H1 (cell line): ENCODE data around the gene TMEM253. TPM values are rescaled to one million over a fixed set of nuclear protein-coding genes. Genes with fewer than 3 reads are reported as not detected.

Source experiments
- CHD7 ChIP-seq: fragments of 300-600 bp; sonication (generic); IDR thresholded peaks from 2 replicates; pipeline ENCODE4 v1.7.1; 2012; ENCODE audit warnings: low read length, moderate library complexity, mild to moderate bottlenecking, inconsistent platforms; ENCODE audit not compliant: insufficient replicate concordance
- FOSL1 ChIP-seq: IDR thresholded peaks from 2 replicates; pipeline ENCODE4 v1.6.1; 2011; ENCODE audit warnings: mild to moderate bottlenecking, low read depth, low read length, moderate library complexity; ENCODE audit not compliant: insufficient read depth
- HDAC2 ChIP-seq, 2 experiments: fragments of 300-600 bp in 1 of 2; sonication (generic) in 1 of 2; IDR thresholded peaks; 2 replicates each; pipeline ENCODE4 v1.6.1; 2011 to 2012; ENCODE audit warnings: low read depth in 2 of 2, low read length in 2 of 2, mild to moderate bottlenecking in 2 of 2, moderate library complexity in 2 of 2, borderline replicate concordance in 1 of 2, inconsistent platforms in 1 of 2
- MAX ChIP-seq: IDR thresholded peaks from 2 replicates; pipeline ENCODE4 v1.6.1; 2012; ENCODE audit warnings: inconsistent platforms
- RAD21 ChIP-seq, 2 experiments: IDR thresholded peaks in 1 of 2; conservative IDR thresholded peaks in 1 of 2; 2 replicates each; pipeline ENCODE4 v1.6.1; 2011; ENCODE audit warnings: low read depth in 2 of 2, low read length in 2 of 2, improper control_type of control experiment in 1 of 2, inconsistent platforms in 1 of 2, mild to moderate bottlenecking in 1 of 2, moderate library complexity in 1 of 2
- RNF2 ChIP-seq: fragments of 200-900, 300-1000 bp; sonication (generic); IDR thresholded peaks from 2 replicates; pipeline ENCODE4 v1.7.1; 2016; ENCODE audit warnings: borderline replicate concordance, low read depth, mild to moderate bottlenecking, antibody characterized with exemption, low read length; ENCODE audit not compliant: poor library complexity, severe bottlenecking; ENCODE audit errors: missing control alignments
- SP1 ChIP-seq: IDR thresholded peaks from 2 replicates; pipeline ENCODE4 v1.6.1; 2011; ENCODE audit warnings: low read depth, low read length
- SUZ12 ChIP-seq: fragments of 200-600 bp; sonication (generic); IDR thresholded peaks from 2 replicates; pipeline ENCODE4 v1.6.1; 2012; ENCODE audit warnings: mild to moderate bottlenecking, inconsistent platforms, low read length, moderate library complexity, mixed read lengths
- polyA plus RNA-seq, 7 experiments: library from polyadenylated mRNA; depleted of rRNA in 3 of 7; stranded (reverse) in 5 of 7; unstranded in 2 of 7; fragments of >200 nt in 5 of 7; fragments of 200-250 nt in 2 of 7; gene quantifications; 1 replicate in 5 of 7; 2 replicates in 1 of 7; 4 replicates in 1 of 7; pipeline versions ENCODE4 v1.2.1 to v1.2.3, GENCODE V29; 2011 to 2013; ENCODE audit warnings: missing spikeins in 2 of 7, mixed read lengths in 2 of 7
- total RNA-seq: library from RNA; stranded (reverse); fragmentation: NEBNext Ultra II Directional; extraction: Animal tissue kit (Norgen Biotek cat#: 25700); gene quantifications from 2 replicates; pipeline ENCODE4 v1.2.1, GENCODE V29; 2021

TMEM253 gene
- total and polyA plus RNA-seq, 2 of the 8 experiments (the other 6 are each of a cell fraction or from before 2014, with no cell fraction given): 1.9 to 2.2 TPM

GRCh38 chr14:21068521-21069387 is 32.1 kb upstream of the TMEM253 start (continued):
- peak; percentile 52 to 72 for TF ChIP-seq RAD21 (IDR thresholded peaks at IDR 0.05 in 1 of 2, conservative IDR thresholded peaks at IDR 0.05 in 1 of 2; ENCODE audit: low read depth in 2 of 2, low read length in 2 of 2)
- peak; percentile 10; the same call in 1 of the 2 replicates for TF ChIP-seq MAX
- TF ChIP-seq SUZ12: no peak
- TF ChIP-seq RNF2: no peak
- TF ChIP-seq SP1: no peak
- TF ChIP-seq FOSL1: no peak
- no peak for TF ChIP-seq CHD7
- TF ChIP-seq HDAC2 (IDR thresholded peaks at IDR 0.05; ENCODE audit: borderline replicate concordance in 1 of 2, low read depth in 2 of 2, low read length in 2 of 2): no peak
